ENCODE results near the gene TFAP2E.
A peak's percentile ranks its signal among the peaks of the same experiment; 100 is the strongest.

TFAP2E gene

GRCh38 chr1:35603468-35603867 is 30.4 kb downstream of the TFAP2E start:
- H3K27ac ChIP-seq (ENCODE audit: low read length): no peak overlapping the region
- no peaks in the 10 kb centered on the region for H3K27me3 ChIP-seq (ENCODE audit: low read depth, low read length)
- H3K9me3 ChIP-seq (ENCODE audit: control insufficient read depth in 1 of 2, low read length in 2 of 2): no peaks in the 10 kb centered on the region
- H3K4me3 ChIP-seq (ENCODE audit: low read depth in 1 of 2, low read length in 2 of 2): no peak overlapping the region
- H3K36me3 ChIP-seq (ENCODE audit: control insufficient read depth in 1 of 2, insufficient read depth in 2 of 2, low read length in 2 of 2): peaks cover 47 to 78% of the 10 kb centered on the region in 2 donors
- no peaks in the 10 kb centered on the region for H3K4me1 ChIP-seq (ENCODE audit: control insufficient read depth in 1 of 2, insufficient read depth in 2 of 2, low read length in 2 of 2)

GRCh38 chr1:35603941-35604340 is 30.8 kb downstream of the TFAP2E start:
- Histone ChIP-seq H3K9me3 (ENCODE audit: control insufficient read depth in 1 of 2, low read length in 2 of 2) (no peaks in the 10 kb centered on the region), H3K27me3 (ENCODE audit: low read depth, low read length) (no peaks in the 10 kb centered on the region), H3K4me3 (ENCODE audit: low read depth in 1 of 2, low read length in 2 of 2) (no peak overlapping the region), H3K36me3 (ENCODE audit: control insufficient read depth in 1 of 2, insufficient read depth in 2 of 2, low read length in 2 of 2) (peaks cover 51 to 79% of the 10 kb centered on the region in 2 donors), H3K4me1 (ENCODE audit: control insufficient read depth in 1 of 2, insufficient read depth in 2 of 2, low read length in 2 of 2) (no peaks in the 10 kb centered on the region), H3K27ac (ENCODE audit: low read length) (no peak overlapping the region)

GRCh38 chr1:35605071-35605866 is 32.2 kb downstream of the TFAP2E start:
- no peak overlapping the region for H3K4me3 ChIP-seq (ENCODE audit: low read depth in 1 of 2, low read length in 2 of 2)
- H3K27me3 ChIP-seq (ENCODE audit: low read depth, low read length): no peaks in the 10 kb centered on the region
- H3K27ac ChIP-seq (ENCODE audit: low read length): no peak overlapping the region
- H3K4me1 ChIP-seq (ENCODE audit: control insufficient read depth in 1 of 2, insufficient read depth in 2 of 2, low read length in 2 of 2): no peaks in the 10 kb centered on the region
- peaks cover 54 to 76% of the 10 kb centered on the region in 2 donors for H3K36me3 ChIP-seq (ENCODE audit: control insufficient read depth in 1 of 2, insufficient read depth in 2 of 2, low read length in 2 of 2)
- no peaks in the 10 kb centered on the region for H3K9me3 ChIP-seq (ENCODE audit: control insufficient read depth in 1 of 2, low read length in 2 of 2)

- Histone ChIP-seq H3K9me3 (ENCODE audit: control insufficient read depth in 1 of 2, low read length in 2 of 2) (no peaks in the 10 kb centered on the region), H3K36me3 (ENCODE audit: control insufficient read depth in 1 of 2, insufficient read depth in 2 of 2, low read length in 2 of 2) (peaks cover 54 to 77% of the 10 kb centered on the region in 2 donors), H3K27me3 (ENCODE audit: low read depth, low read length) (no peaks in the 10 kb centered on the region), H3K4me3 (ENCODE audit: low read depth in 1 of 2, low read length in 2 of 2) (no peak overlapping the region), H3K4me1 (ENCODE audit: control insufficient read depth in 1 of 2, insufficient read depth in 2 of 2, low read length in 2 of 2) (no peaks in the 10 kb centered on the region), H3K27ac (ENCODE audit: low read length) (no peak overlapping the region)
Observed at GRCh38 chr1:35605867-35606182, 32.7 kb downstream of the TFAP2E start.

- Histone ChIP-seq H3K27me3 (ENCODE audit: low read depth, low read length) (no peaks in the 10 kb centered on the region), H3K4me1 (ENCODE audit: control insufficient read depth in 1 of 2, insufficient read depth in 2 of 2, low read length in 2 of 2) (peaks cover 0 to 11% of the 10 kb centered on the region in 2 donors), H3K36me3 (ENCODE audit: control insufficient read depth in 1 of 2, insufficient read depth in 2 of 2, low read length in 2 of 2) (peaks cover 29 to 59% of the 10 kb centered on the region in 2 donors), H3K4me3 (ENCODE audit: low read depth in 1 of 2, low read length in 2 of 2) (no peak overlapping the region), H3K9me3 (ENCODE audit: control insufficient read depth in 1 of 2, low read length in 2 of 2) (no peaks in the 10 kb centered on the region), H3K27ac (ENCODE audit: low read length) (no peak overlapping the region)
Observed at GRCh38 chr1:35611655-35612054, 38.5 kb downstream of the TFAP2E start.

GRCh38 chr1:35615440-35615839 is 42.3 kb downstream of the TFAP2E start:
- Histone ChIP-seq H3K36me3 (ENCODE audit: control insufficient read depth in 1 of 2, insufficient read depth in 2 of 2, low read length in 2 of 2) (peaks cover 14 to 36% of the 10 kb centered on the region in 2 donors), H3K9me3 (ENCODE audit: control insufficient read depth in 1 of 2, low read length in 2 of 2) (no peaks in the 10 kb centered on the region), H3K27me3 (ENCODE audit: low read depth, low read length) (no peaks in the 10 kb centered on the region), H3K27ac (ENCODE audit: low read length) (no peak overlapping the region), H3K4me1 (ENCODE audit: control insufficient read depth in 1 of 2, insufficient read depth in 2 of 2, low read length in 2 of 2) (peaks cover 0 to 11% of the 10 kb centered on the region in 2 donors), H3K4me3 (ENCODE audit: low read depth in 1 of 2, low read length in 2 of 2) (no peak overlapping the region)

GRCh38 chr1:35619237-35620121 is 46.4 kb downstream of the TFAP2E start:
- peaks cover 16 to 23% of the 10 kb centered on the region in 2 donors for H3K36me3 ChIP-seq (ENCODE audit: control insufficient read depth in 1 of 2, insufficient read depth in 2 of 2, low read length in 2 of 2)
- H3K4me3 ChIP-seq (ENCODE audit: low read depth in 1 of 2, low read length in 2 of 2): no peak overlapping the region
- no peaks in the 10 kb centered on the region for H3K27me3 ChIP-seq (ENCODE audit: low read depth, low read length)
- H3K4me1 ChIP-seq (ENCODE audit: control insufficient read depth in 1 of 2, insufficient read depth in 2 of 2, low read length in 2 of 2): peaks cover 0 to 11% of the 10 kb centered on the region in 2 donors
- no peak overlapping the region for H3K27ac ChIP-seq (ENCODE audit: low read length)
- H3K9me3 ChIP-seq (ENCODE audit: control insufficient read depth in 1 of 2, low read length in 2 of 2): no peaks in the 10 kb centered on the region

GRCh38 chr1:35622510-35623178 is 49.5 kb downstream of the TFAP2E start:
- Histone ChIP-seq H3K4me1 (ENCODE audit: control insufficient read depth in 1 of 2, insufficient read depth in 2 of 2, low read length in 2 of 2) (no peaks in the 10 kb centered on the region), H3K4me3 (ENCODE audit: low read depth in 1 of 2, low read length in 2 of 2) (no peak overlapping the region), H3K9me3 (ENCODE audit: control insufficient read depth in 1 of 2, low read length in 2 of 2) (no peaks in the 10 kb centered on the region), H3K27ac (ENCODE audit: low read length) (no peak overlapping the region), H3K27me3 (ENCODE audit: low read depth, low read length) (no peaks in the 10 kb centered on the region), H3K36me3 (ENCODE audit: control insufficient read depth in 1 of 2, insufficient read depth in 2 of 2, low read length in 2 of 2) (peaks cover 16 to 35% of the 10 kb centered on the region in 2 donors)

GRCh38 chr1:35623832-35624231 is 50.7 kb downstream of the TFAP2E start:
- Histone ChIP-seq H3K4me1 (ENCODE audit: control insufficient read depth in 1 of 2, insufficient read depth in 2 of 2, low read length in 2 of 2) (no peaks in the 10 kb centered on the region), H3K9me3 (ENCODE audit: control insufficient read depth in 1 of 2, low read length in 2 of 2) (no peaks in the 10 kb centered on the region), H3K27ac (ENCODE audit: low read length) (no peak overlapping the region), H3K36me3 (ENCODE audit: control insufficient read depth in 1 of 2, insufficient read depth in 2 of 2, low read length in 2 of 2) (peaks cover 11 to 40% of the 10 kb centered on the region in 2 donors), H3K27me3 (ENCODE audit: low read depth, low read length) (no peaks in the 10 kb centered on the region), H3K4me3 (ENCODE audit: low read depth in 1 of 2, low read length in 2 of 2) (no peak overlapping the region)

GRCh38 chr1:35629051-35629450 is 55.9 kb downstream of the TFAP2E start:
- peaks cover 23 to 56% of the 10 kb centered on the region in 2 donors for H3K36me3 ChIP-seq (ENCODE audit: control insufficient read depth in 1 of 2, insufficient read depth in 2 of 2, low read length in 2 of 2)

GRCh38 chr1:35631396-35631795 is 58.3 kb downstream of the TFAP2E start:
- H3K27me3 ChIP-seq (ENCODE audit: low read depth, low read length): no peaks in the 10 kb centered on the region
- peak overlapping the region; percentile 48 for H3K27ac ChIP-seq (ENCODE audit: low read length)
- no peaks in the 10 kb centered on the region for H3K9me3 ChIP-seq (ENCODE audit: control insufficient read depth in 1 of 2, low read length in 2 of 2)
- no peak overlapping the region for H3K4me3 ChIP-seq (ENCODE audit: low read depth in 1 of 2, low read length in 2 of 2)
- H3K4me1 ChIP-seq (ENCODE audit: control insufficient read depth in 1 of 2, insufficient read depth in 2 of 2, low read length in 2 of 2): peaks cover 1 to 8% of the 10 kb centered on the region in 2 donors
- H3K36me3 ChIP-seq (ENCODE audit: control insufficient read depth in 1 of 2, insufficient read depth in 2 of 2, low read length in 2 of 2): peaks cover 23 to 47% of the 10 kb centered on the region in 2 donors

More at GRCh38 chr1:35629051-35629450, 55.9 kb downstream of the TFAP2E start:
- peaks cover 0 to 5% of the 10 kb centered on the region in 2 donors for H3K4me1 ChIP-seq (ENCODE audit: control insufficient read depth in 1 of 2, insufficient read depth in 2 of 2, low read length in 2 of 2)
- H3K9me3 ChIP-seq (ENCODE audit: control insufficient read depth in 1 of 2, low read length in 2 of 2): no peaks in the 10 kb centered on the region
- no peaks in the 10 kb centered on the region for H3K27me3 ChIP-seq (ENCODE audit: low read depth, low read length)
- no peak overlapping the region for H3K4me3 ChIP-seq (ENCODE audit: low read depth in 1 of 2, low read length in 2 of 2)
- H3K27ac ChIP-seq (ENCODE audit: low read length): no peak overlapping the region

All from muscle layer of duodenum (tissue), 2 donors.